MM.1S (cell line): Measurements from ENCODE around the gene RPL3.
"Not testable (repeated sequence)": the region's sequence is repeated elsewhere in the genome, so short reads cannot be mapped to it uniquely, and the experiment has no call there.

ENCODE experiments used
- CTCF ChIP-seq: fragments of 300-600 bp; sonication (generic); IDR thresholded peaks from 2 replicates; pipeline ENCODE4 v1.5.1; 2016; ENCODE audit warnings: antibody characterized with exemption, low read length, mixed read lengths
- EZH2 ChIP-seq: fragments of 300-600 bp; sonication (generic); optimal IDR thresholded peaks from 2 replicates; pipeline ENCODE3; 2017; ENCODE audit warnings: low read depth, mild to moderate bottlenecking, antibody characterized with exemption, low read length, mixed read lengths
- EZH2phosphoT487 ChIP-seq: fragments of 300-600 bp; sonication (generic); IDR thresholded peaks from 2 replicates; pipeline ENCODE4 v1.6.1; 2018; ENCODE audit warnings: antibody characterized with exemption, low read length

GRCh38 chr22:39357110-39358108 is 38.0 kb upstream of the RPL3 start:
- not testable (repeated sequence) for TF ChIP-seq EZH2phosphoT487, CTCF, EZH2
